Breast epithelium (tissue), 3 donors: ENCODE measurements around the gene CEP128.

ENCODE experiments used
- POLR2A ChIP-seq: fragments of 450-650 bp; IDR thresholded peaks from one replicate; pipeline ENCODE4 v1.6.1; 2016; ENCODE audit warnings: antibody characterized with exemption, mild to moderate bottlenecking, moderate library complexity
- POLR2AphosphoS5 ChIP-seq, 3 donors: sonication (generic); formaldehyde crosslinking; IDR thresholded peaks; one replicate each; pipeline ENCODE4 v1.6.1; 2017; ENCODE audit warnings: antibody characterized with exemption in 3 of 3
- TF ChIP-seq, protein P1 (sequence below), 3 donors: fragments of 450-650 bp; IDR thresholded peaks; one replicate each; pipeline ENCODE4 v1.5.1; 2016 to 2017; ENCODE audit warnings: antibody characterized with exemption in 3 of 3, mild to moderate bottlenecking in 3 of 3, moderate library complexity in 3 of 3

DNA sequence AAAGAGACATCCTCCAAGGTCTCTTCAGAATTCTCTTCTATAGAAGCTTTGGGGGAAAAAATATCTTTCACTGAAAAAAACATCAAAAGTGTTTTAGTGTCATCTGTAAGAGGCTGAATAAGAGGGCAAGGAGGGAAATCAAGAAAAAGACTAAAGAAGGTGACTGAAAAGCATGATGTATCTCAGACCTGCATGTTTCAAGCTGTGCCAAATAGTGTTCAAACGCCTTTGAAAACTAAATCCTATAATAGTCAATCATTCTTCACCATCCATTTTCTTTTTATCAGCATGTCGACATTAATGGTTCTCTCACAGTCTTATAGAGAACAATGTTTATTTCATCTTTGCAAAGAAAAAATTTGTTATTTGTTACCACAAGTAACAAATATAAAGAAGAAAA is 94.5 kb downstream of the CEP128 start:
- TF ChIP-seq, protein P1, sequence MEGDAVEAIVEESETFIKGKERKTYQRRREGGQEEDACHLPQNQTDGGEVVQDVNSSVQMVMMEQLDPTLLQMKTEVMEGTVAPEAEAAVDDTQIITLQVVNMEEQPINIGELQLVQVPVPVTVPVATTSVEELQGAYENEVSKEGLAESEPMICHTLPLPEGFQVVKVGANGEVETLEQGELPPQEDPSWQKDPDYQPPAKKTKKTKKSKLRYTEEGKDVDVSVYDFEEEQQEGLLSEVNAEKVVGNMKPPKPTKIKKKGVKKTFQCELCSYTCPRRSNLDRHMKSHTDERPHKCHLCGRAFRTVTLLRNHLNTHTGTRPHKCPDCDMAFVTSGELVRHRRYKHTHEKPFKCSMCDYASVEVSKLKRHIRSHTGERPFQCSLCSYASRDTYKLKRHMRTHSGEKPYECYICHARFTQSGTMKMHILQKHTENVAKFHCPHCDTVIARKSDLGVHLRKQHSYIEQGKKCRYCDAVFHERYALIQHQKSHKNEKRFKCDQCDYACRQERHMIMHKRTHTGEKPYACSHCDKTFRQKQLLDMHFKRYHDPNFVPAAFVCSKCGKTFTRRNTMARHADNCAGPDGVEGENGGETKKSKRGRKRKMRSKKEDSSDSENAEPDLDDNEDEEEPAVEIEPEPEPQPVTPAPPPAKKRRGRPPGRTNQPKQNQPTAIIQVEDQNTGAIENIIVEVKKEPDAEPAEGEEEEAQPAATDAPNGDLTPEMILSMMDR (IDR thresholded peaks at IDR 0.05), result no peak
- TF ChIP-seq POLR2A (no peak), POLR2AphosphoS5 (IDR thresholded peaks at IDR 0.05) (no peak)
